Motor neuron (in vitro differentiated cells): ENCODE measurements around the gene GTSE1. TPM values are rescaled to one million over a fixed set of nuclear protein-coding genes. Genes with fewer than 3 reads are reported as not detected.

Experiments used
- ATAC-seq, 8 experiments: fragments of 200-7000 bp; cut with Tn5 transposase; replicated peaks in 6 of 8; 2 replicates each; pipeline ENCODE4 v1.8.0; 2021; ENCODE audit warnings: mild to moderate bottlenecking in 8 of 8, moderate library complexity in 8 of 8
- H3K27ac ChIP-seq, 2 donors: fragments of 250-450 bp; sonication (Bioruptor Pico); 2 replicates each; pipeline ENCODE4 v1.9.0; 2021; ENCODE audit warnings: antibody characterized with exemption in 2 of 2, mild to moderate bottlenecking in 2 of 2, moderate library complexity in 1 of 2
- H3K4me1 ChIP-seq, 2 donors: fragments of 250-450 bp; sonication (Bioruptor Pico); replicated peaks in 1 of 2; 2 replicates each; pipeline ENCODE4 v1.6.1; 2021; ENCODE audit warnings: antibody characterized with exemption in 2 of 2, mild to moderate bottlenecking in 2 of 2, moderate library complexity in 1 of 2
- H3K4me3 ChIP-seq, 5 donors: fragments of 250-450 bp; sonication (Bioruptor Pico); 2 replicates each; pipeline ENCODE4 v1.9.0; 2021; ENCODE audit warnings: antibody characterized with exemption in 5 of 5, mild to moderate bottlenecking in 5 of 5, moderate library complexity in 4 of 5
- WGBS, 10 experiments: fragments of 450-650 bp; shearing (Covaris generic); methylation state at CpG; one replicate each; pipeline ENCODE4 v1.0.0; 2022; 5-methylcytosine and 5-hydroxymethylcytosine counted together
- in situ Hi-C, 9 experiments: fragments of 400-800 bp; cut with MboI; loops; one replicate each; pipeline ENCODE4 v1.15.0; 2021; ENCODE audit warnings: low sequenced_read_pairs in 9 of 9, low pct_unique_long_range_greater_than_20kb in 2 of 9; ENCODE audit not compliant: unreplicated experiment in 9 of 9
- total RNA-seq, 8 experiments: library from RNA; unstranded; fragments of 300-600 nt; gene quantifications; 2 replicates each; pipeline versions ENCODE4 v1.2.3 to v1.2.4, GENCODE V29; 2022

The GTSE1 gene
- total RNA-seq, 8 experiments from 2014 or later, result 0.20 to 24.9 (median 1.8) TPM

- in situ Hi-C loops, result loop anchor here in 4 of 9 experiments (10.0 to 25.0 kb wide), 2 partner anchors 167 to 175 kb away; partner anchors contain the start of gene CELSR1 (in 3 of the 4)
- Histone ChIP-seq H3K27ac (no peak overlapping the region), H3K4me1 (peaks cover 0 to 3% of the 10 kb centered on the region in 2 donors), H3K4me3 (no peak overlapping the region)
- 0 to 100% (median 88%) methylated on average over 1 to 4 of the region's 25 CpGs; no CpG with 5 or more reads in 4 of the 10 experiments for WGBS, 10 experiments
- no peak for ATAC-seq
Measured at GRCh38 chr22:46369716-46370583, 73.3 kb downstream of the GTSE1 start.

GRCh38 chr22:46370584-46371291 is 74.1 kb downstream of the GTSE1 start:
- Histone ChIP-seq H3K4me1 (peaks cover 0 to 3% of the 10 kb centered on the region in 2 donors), H3K4me3 (no peak overlapping the region), H3K27ac (no peak overlapping the region)
- in situ Hi-C loops, result loop anchor here in 3 of 9 experiments (25.0 kb wide), 1 partner anchor 167 kb away; the partner anchor contains the start of gene CELSR1 (in 3 of the 3)
- peak in 1 of 8 experiments; percentile 22 for ATAC-seq
- WGBS, 10 experiments, result 40 to 92% (median 84%) methylated on average over 1 to 9 of the region's 15 CpGs; no CpG with 5 or more reads in 3 of the 10 experiments

- no peak overlapping the region for H3K27ac ChIP-seq
- peaks cover 0 to 3% of the 10 kb centered on the region in 2 donors for H3K4me1 ChIP-seq
- no peak overlapping the region for H3K4me3 ChIP-seq
- no peak for ATAC-seq
- in situ Hi-C loops, result loop anchor here in 3 of 9 experiments (25.0 kb wide), 1 partner anchor 166 kb away; the partner anchor contains the start of gene CELSR1 (in 3 of the 3)
- WGBS, 10 experiments, result 0 to 100% (median 16%) methylated on average over 1 to 2 of the region's 2 CpGs; no CpG with 5 or more reads in 3 of the 10 experiments
Measured at GRCh38 chr22:46371623-46372226, 75.1 kb downstream of the GTSE1 start.

- Histone ChIP-seq H3K4me1 (peaks cover 6 to 12% of the 10 kb centered on the region in 2 donors), H3K27ac (no peak overlapping the region), H3K4me3 (no peak overlapping the region)
- ATAC-seq, result no peak
- WGBS, 10 experiments, result 67 to 100% (median 94%) methylated on average over 1 to 10 of the region's 18 CpGs; no CpG with 5 or more reads in 6 of the 10 experiments
- in situ Hi-C loops, result loop anchor here in 3 of 9 experiments (25.0 kb wide), 1 partner anchor 165 kb away; the partner anchor contains the start of gene CELSR1 (in 3 of the 3)
Measured at GRCh38 chr22:46372686-46373085, 76.0 kb downstream of the GTSE1 start.

GRCh38 chr22:46373159-46373558 is 76.5 kb downstream of the GTSE1 start:
- no peak overlapping the region for H3K27ac ChIP-seq
- WGBS, 10 experiments, result 71% methylated on average over 1 of the region's 8 CpGs; no CpG with 5 or more reads in 9 of the 10 experiments
- H3K4me3 ChIP-seq, result no peak overlapping the region
- ATAC-seq, result peak in 1 of 8 experiments; percentile 37
- in situ Hi-C loops, result loop anchor here in 3 of 9 experiments (25.0 kb wide), 1 partner anchor 164 kb away; the partner anchor contains the start of gene CELSR1 (in 3 of the 3)
- peaks cover 10 to 14% of the 10 kb centered on the region in 2 donors for H3K4me1 ChIP-seq

GRCh38 chr22:46373921-46374662 is 77.4 kb downstream of the GTSE1 start:
- Histone ChIP-seq H3K4me3 (no peak overlapping the region), H3K27ac (no peak overlapping the region), H3K4me1 (peaks cover 14 to 21% of the 10 kb centered on the region in 2 donors)
- in situ Hi-C loops, result loop anchor here in 3 of 9 experiments (25.0 kb wide), 1 partner anchor 163 kb away; the partner anchor contains the start of gene CELSR1 (in 3 of the 3)
- no peak for ATAC-seq
- WGBS, 10 experiments, result 24 to 100% (median 89%) methylated on average over 1 to 14 of the region's 31 CpGs

GRCh38 chr22:46374663-46375474 is 78.2 kb downstream of the GTSE1 start:
- 0 to 99% (median 80%) methylated on average over 1 to 11 of the region's 38 CpGs; no CpG with 5 or more reads in 5 of the 10 experiments for WGBS, 10 experiments
- in situ Hi-C loops, result loop anchor here in 4 of 9 experiments (25.0 kb wide), 1 partner anchor 162 kb away; the partner anchor contains the start of gene CELSR1 (in 4 of the 4)
- no peak overlapping the region for H3K4me3 ChIP-seq
- no peak for ATAC-seq
- H3K27ac ChIP-seq, result no peak overlapping the region
- peaks cover 14 to 27% of the 10 kb centered on the region in 2 donors for H3K4me1 ChIP-seq

GRCh38 chr22:46376111-46376510 is 79.4 kb downstream of the GTSE1 start:
- H3K4me1 ChIP-seq, result peaks cover 18 to 30% of the 10 kb centered on the region in 2 donors
- H3K27ac ChIP-seq, result no peak overlapping the region
- ATAC-seq, result no peak
- in situ Hi-C loops, result loop anchor here in 1 of 9 experiments (25.0 kb wide), 1 partner anchor 161 kb away; the partner anchor contains the start of gene CELSR1
- 22 to 100% (median 90%) methylated on average over 2 to 3 of the region's 3 CpGs; no CpG with 5 or more reads in 1 of the 10 experiments for WGBS, 10 experiments
- H3K4me3 ChIP-seq, result no peak overlapping the region

- Histone ChIP-seq H3K4me3 (no peak overlapping the region), H3K27ac (peak overlapping the region in 1 of 2 donors; percentile 54), H3K4me1 (peaks cover 23 to 33% of the 10 kb centered on the region in 2 donors)
- WGBS, 10 experiments, result 20 to 100% (median 75%) methylated on average over 1 to 15 of the region's 19 CpGs; no CpG with 5 or more reads in 3 of the 10 experiments
- in situ Hi-C loops, result loop anchor here in 1 of 9 experiments (25.0 kb wide), 1 partner anchor 160 kb away; the partner anchor contains the start of gene CELSR1
- ATAC-seq, result peak in 1 of 8 experiments; percentile 1
Measured at GRCh38 chr22:46376908-46377524, 80.3 kb downstream of the GTSE1 start.

GRCh38 chr22:46377525-46378425 is 81.1 kb downstream of the GTSE1 start:
- ATAC-seq, result peak in 7 of 8 experiments; percentile 9 to 61 (median 50)
- Histone ChIP-seq H3K4me1 (peaks cover 23 to 33% of the 10 kb centered on the region in 2 donors), H3K4me3 (no peak overlapping the region), H3K27ac (peak overlapping the region in 1 of 2 donors; percentile 54)
- 19 to 50% (median 33%) methylated on average over 2 to 5 of the region's 27 CpGs; no CpG with 5 or more reads in 5 of the 10 experiments for WGBS, 10 experiments
- in situ Hi-C loops, result loop anchor here in 1 of 9 experiments (25.0 kb wide), 1 partner anchor 160 kb away; the partner anchor contains the start of gene CELSR1
